Motor neuron (in vitro differentiated cells): ENCODE data around the gene MAP1LC3B. TPM values are rescaled to one million over a fixed set of nuclear protein-coding genes. Genes with fewer than 3 reads are reported as not detected.
"Not testable (repeated sequence)": the region's sequence is repeated elsewhere in the genome, so short reads cannot be mapped to it uniquely, and the experiment has no call there.

Source experiments
- ATAC-seq, 8 experiments: fragments of 200-7000 bp; cut with Tn5 transposase; replicated peaks in 6 of 8; 2 replicates each; pipeline ENCODE4 v1.8.0; 2021; ENCODE audit warnings: mild to moderate bottlenecking in 8 of 8, moderate library complexity in 8 of 8
- H3K27ac ChIP-seq, 2 donors: fragments of 250-450 bp; sonication (Bioruptor Pico); 2 replicates each; pipeline ENCODE4 v1.9.0; 2021; ENCODE audit warnings: antibody characterized with exemption in 2 of 2, mild to moderate bottlenecking in 2 of 2, moderate library complexity in 1 of 2
- H3K4me1 ChIP-seq, 2 donors: fragments of 250-450 bp; sonication (Bioruptor Pico); replicated peaks in 1 of 2; 2 replicates each; pipeline ENCODE4 v1.6.1; 2021; ENCODE audit warnings: antibody characterized with exemption in 2 of 2, mild to moderate bottlenecking in 2 of 2, moderate library complexity in 1 of 2
- H3K4me3 ChIP-seq, 5 donors: fragments of 250-450 bp; sonication (Bioruptor Pico); 2 replicates each; pipeline ENCODE4 v1.9.0; 2021; ENCODE audit warnings: antibody characterized with exemption in 5 of 5, mild to moderate bottlenecking in 5 of 5, moderate library complexity in 4 of 5
- WGBS, 10 experiments: fragments of 450-650 bp; shearing (Covaris generic); methylation state at CpG; one replicate each; pipeline ENCODE4 v1.0.0; 2022; 5-methylcytosine and 5-hydroxymethylcytosine counted together
- in situ Hi-C, 9 experiments: fragments of 400-800 bp; cut with MboI; loops; one replicate each; pipeline ENCODE4 v1.15.0; 2021; ENCODE audit warnings: low sequenced_read_pairs in 9 of 9, low pct_unique_long_range_greater_than_20kb in 2 of 9; ENCODE audit not compliant: unreplicated experiment in 9 of 9
- total RNA-seq, 8 experiments: library from RNA; unstranded; fragments of 300-600 nt; gene quantifications; 2 replicates each; pipeline versions ENCODE4 v1.2.3 to v1.2.4, GENCODE V29; 2022

Gene MAP1LC3B
- total RNA-seq, 8 experiments from 2014 or later, result 44.0 to 104 (median 67.8) TPM

- H3K27ac ChIP-seq, result no peak overlapping the region
- no peak for ATAC-seq
- 89 to 100% (median 97%) methylated on average over 1 to 6 of the region's 6 CpGs; no CpG with 5 or more reads in 1 of the 10 experiments for WGBS, 10 experiments
Observed at GRCh38 chr16:87376660-87377059, 15.5 kb upstream of the MAP1LC3B start.

GRCh38 chr16:87379312-87379752, 12.8 kb upstream of the MAP1LC3B start:
- H3K4me3 ChIP-seq, H3K27ac ChIP-seq, ATAC-seq, in situ Hi-C loops: not testable (repeated sequence)
- WGBS, 10 experiments, result 60 to 100% (median 100%) methylated on average over 1 to 2 of the region's 3 CpGs; no CpG with 5 or more reads in 5 of the 10 experiments
- peaks cover 9 to 16% of the 10 kb centered on the region in 2 donors for H3K4me1 ChIP-seq

More at GRCh38 chr16:87376660-87377059, 15.5 kb upstream of the MAP1LC3B start:
- in situ Hi-C loops, result no loop called here
- H3K4me1 ChIP-seq, result peaks cover 5 to 13% of the 10 kb centered on the region in 2 donors
- no peak overlapping the region for H3K4me3 ChIP-seq

DNA sequence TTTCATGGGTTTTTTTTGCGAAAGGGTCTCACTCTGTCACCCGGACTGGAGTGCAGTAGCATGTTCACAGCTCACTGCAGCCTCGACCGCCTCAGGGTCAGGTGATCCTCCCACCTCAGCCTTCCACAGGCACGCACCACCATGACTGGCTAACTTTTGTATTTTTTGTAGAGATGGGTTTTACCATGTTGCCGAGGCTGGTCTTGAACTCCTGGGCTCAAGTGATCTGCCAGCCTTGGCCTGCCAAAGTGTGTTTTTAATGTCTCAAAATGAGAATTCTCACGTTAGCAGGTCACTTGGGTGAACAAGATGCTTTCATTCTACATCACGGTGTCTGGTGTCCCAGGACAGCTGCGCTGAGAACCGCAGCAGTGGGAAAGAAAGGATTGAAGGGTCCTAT, 11.7 kb upstream of the MAP1LC3B start:
- Histone ChIP-seq H3K4me1 (peaks cover 9 to 16% of the 10 kb centered on the region in 2 donors), H3K27ac (no peak overlapping the region), H3K4me3 (no peak overlapping the region)
- no peak for ATAC-seq
- in situ Hi-C loops, result no loop called here
- 78 to 96% (median 92%) methylated on average over 4 to 7 of the region's 10 CpGs; no CpG with 5 or more reads in 3 of the 10 experiments for WGBS, 10 experiments

DNA sequence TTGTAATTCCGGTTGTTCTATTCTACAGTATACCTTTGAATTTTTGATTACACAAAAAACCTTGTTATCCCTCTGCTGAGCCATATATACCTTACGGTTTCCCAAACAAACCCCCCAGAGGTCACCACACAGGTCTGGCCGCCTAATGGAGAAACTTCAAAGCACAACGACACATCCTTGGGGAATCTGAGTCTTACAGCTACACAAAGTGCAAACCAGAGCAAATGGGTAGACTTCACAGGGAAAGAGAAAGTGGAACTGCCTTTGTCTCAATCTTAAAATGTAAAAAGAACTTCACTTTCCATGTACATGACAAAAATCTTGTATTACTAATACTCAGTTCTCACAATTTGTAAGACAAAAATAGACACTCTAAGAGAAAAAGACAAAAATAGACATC, 11.3 kb upstream of the MAP1LC3B start:
- 50 to 100% (median 92%) methylated on average over 1 to 4 of the region's 4 CpGs; no CpG with 5 or more reads in 1 of the 10 experiments for WGBS, 10 experiments
- in situ Hi-C loops, result no loop called here
- no peak for ATAC-seq
- Histone ChIP-seq H3K4me1 (peaks cover 9 to 16% of the 10 kb centered on the region in 2 donors), H3K4me3 (peak overlapping the region in 1 of 5 donors; percentile 57), H3K27ac (no peak overlapping the region)

GRCh38 chr16:87382023-87382785, 9.9 kb upstream of the MAP1LC3B start:
- H3K4me1 ChIP-seq, result peaks cover 9 to 16% of the 10 kb centered on the region in 2 donors
- in situ Hi-C loops, result no loop called here
- H3K27ac ChIP-seq, result peak overlapping the region; percentile 62 to 88
- no peak for ATAC-seq
- H3K4me3 ChIP-seq, result peak overlapping the region; percentile 50 to 81 (median 71)
- 3 to 54% (median 9%) methylated on average over 1 to 15 of the region's 17 CpGs; no CpG with 5 or more reads in 2 of the 10 experiments for WGBS, 10 experiments

DNA sequence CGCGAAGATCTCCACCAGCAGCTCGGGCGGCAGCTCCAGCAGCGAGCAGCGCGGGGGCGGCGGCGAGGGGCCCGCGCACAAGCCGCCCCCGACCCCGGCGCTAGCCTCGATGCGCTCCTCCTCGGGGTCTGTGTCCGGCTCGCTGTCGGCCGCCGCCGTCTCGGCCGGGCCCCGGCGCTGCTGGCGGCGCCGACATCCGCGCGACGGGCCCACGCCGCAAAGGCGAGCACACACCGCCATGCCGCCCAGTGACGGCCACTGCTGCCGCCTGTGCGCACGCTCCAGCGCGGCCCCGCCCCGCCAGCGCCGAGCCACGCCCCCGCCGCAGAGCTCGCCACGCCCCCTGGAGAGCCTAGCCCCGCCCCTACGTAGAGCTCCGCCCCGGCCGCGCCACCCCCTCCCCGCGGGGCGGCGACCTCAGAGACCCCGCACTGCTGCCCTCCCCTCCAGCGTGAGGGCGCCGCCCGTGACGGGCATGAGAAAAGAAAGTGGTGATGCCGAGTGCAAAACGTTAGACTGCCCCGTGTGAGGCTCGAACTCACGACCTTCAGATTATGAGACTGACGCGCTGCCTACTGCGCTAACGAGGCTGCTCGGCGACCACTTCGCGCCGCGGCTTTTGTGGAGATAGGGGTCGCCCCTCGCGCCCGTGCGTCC, 8.5 kb upstream of the MAP1LC3B start, which contains the start of gene FBXO31:
TSS of gene FBXO31 (minus strand) at position 272 of the 657 bp plus-strand sequence. CDS start at position 240, 32 bp downstream.
- in situ Hi-C loops, result no loop called here
- Histone ChIP-seq H3K4me3 (peak within 1 kb of the TSS; percentile 50 to 81 (median 71)), H3K4me1 (peaks cover 17 to 25% of the 10 kb centered on the region in 2 donors), H3K27ac (peak within 1 kb of the TSS; percentile 82 to 88)
- peak; percentile 47 to 79 (median 68) for ATAC-seq
- WGBS, 10 experiments, result 20% methylated on average over 1 of the region's 92 CpGs; no CpG with 5 or more reads in 9 of the 10 experiments

- peak overlapping the region; percentile 50 to 81 (median 71) for H3K4me3 ChIP-seq
- 0 to 17% (median 0%) methylated on average over 1 to 17 of the region's 64 CpGs; no CpG with 5 or more reads in 5 of the 10 experiments for WGBS, 10 experiments
- in situ Hi-C loops, result no loop called here
- peaks cover 22 to 32% of the 10 kb centered on the region in 2 donors for H3K4me1 ChIP-seq
- peak; percentile 8 to 47 (median 14) for ATAC-seq
- H3K27ac ChIP-seq, result peak overlapping the region; percentile 82 to 88
Observed at GRCh38 chr16:87384162-87384874, 7.8 kb upstream of the MAP1LC3B start.

DNA sequence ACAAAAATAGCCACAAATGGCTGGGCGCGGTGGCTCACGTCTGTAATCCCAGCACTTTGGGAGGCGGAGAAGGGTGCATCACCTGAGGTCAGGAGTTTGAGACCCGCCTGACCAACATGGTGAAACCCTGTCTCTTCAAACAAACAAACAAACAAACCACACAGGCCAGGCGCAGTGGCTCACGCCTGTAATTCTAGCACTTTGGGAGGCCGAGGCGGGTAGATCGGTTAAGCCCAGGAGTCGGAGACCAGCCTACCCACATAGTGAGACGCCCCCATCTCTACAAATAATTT, 7.3 kb upstream of the MAP1LC3B start:
- in situ Hi-C loops, ATAC-seq: not testable (repeated sequence)
- Histone ChIP-seq H3K4me3 (peak overlapping the region; percentile 50 to 81 (median 71)), H3K4me1 (peaks cover 23 to 35% of the 10 kb centered on the region in 2 donors), H3K27ac (peak overlapping the region; percentile 82 to 88)
- WGBS, 10 experiments, result 74% methylated on average over 3 of the region's 12 CpGs; no CpG with 5 or more reads in 9 of the 10 experiments

GRCh38 chr16:87387942-87388817, 4.0 kb upstream of the MAP1LC3B start:
- peaks cover 18 to 23% of the 10 kb centered on the region in 2 donors for H3K4me1 ChIP-seq
- peak; percentile 51 to 74 (median 70) for ATAC-seq
- 0 to 75% (median 19%) methylated on average over 2 to 14 of the region's 18 CpGs; no CpG with 5 or more reads in 1 of the 10 experiments for WGBS, 10 experiments
- peak overlapping the region; percentile 78 to 81 for H3K27ac ChIP-seq
- H3K4me3 ChIP-seq, result peak overlapping the region; percentile 3 to 21 (median 11)
- in situ Hi-C loops, result no loop called here

DNA sequence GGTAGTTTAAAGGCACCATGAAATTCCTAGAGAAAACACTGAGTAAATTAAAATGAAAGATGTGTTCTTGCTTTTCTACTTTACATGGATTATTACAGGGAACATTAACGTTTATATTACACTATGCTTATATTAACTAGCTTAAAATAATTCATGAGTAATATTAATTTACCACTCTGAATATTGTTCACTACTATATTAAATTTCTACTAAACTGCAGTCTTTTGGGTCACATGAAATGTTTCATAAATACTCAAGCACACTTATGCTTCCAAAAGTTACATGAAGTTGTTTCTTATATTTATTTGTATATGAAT, 3.4 kb upstream of the MAP1LC3B start:
- no peak overlapping the region for H3K4me3 ChIP-seq

GRCh38 chr16:87389245-87389644, 2.9 kb upstream of the MAP1LC3B start:
- no peak for ATAC-seq
- in situ Hi-C loops, result no loop called here
- no peak overlapping the region for H3K4me3 ChIP-seq
- H3K4me1 ChIP-seq, result peaks cover 27 to 32% of the 10 kb centered on the region in 2 donors
- peak overlapping the region; percentile 7 to 25 for H3K27ac ChIP-seq
- 25 to 100% (median 82%) methylated on average over 1 to 5 of the region's 5 CpGs; no CpG with 5 or more reads in 1 of the 10 experiments for WGBS, 10 experiments

More for the DNA sequence above, 3.4 kb upstream of the MAP1LC3B start:
- 0 to 25% (median 16%) methylated on average over 1 of the region's 1 CpG; no CpG with 5 or more reads in 2 of the 10 experiments for WGBS, 10 experiments
- H3K27ac ChIP-seq, result peak overlapping the region; percentile 25 to 40
- in situ Hi-C loops, result no loop called here
- peaks cover 22 to 28% of the 10 kb centered on the region in 2 donors for H3K4me1 ChIP-seq
- no peak for ATAC-seq

- in situ Hi-C loops, ATAC-seq, H3K4me3 ChIP-seq, H3K27ac ChIP-seq: not testable (repeated sequence)
- WGBS, 10 experiments, result 83 to 94% (median 91%) methylated on average over 1 to 9 of the region's 9 CpGs; no CpG with 5 or more reads in 3 of the 10 experiments
- H3K4me1 ChIP-seq, result peaks cover 28 to 39% of the 10 kb centered on the region in 2 donors
Observed at GRCh38 chr16:87389914-87390313, 2.2 kb upstream of the MAP1LC3B start.
